ENCODE results near the gene SZT2.

SZT2 gene

DNA sequence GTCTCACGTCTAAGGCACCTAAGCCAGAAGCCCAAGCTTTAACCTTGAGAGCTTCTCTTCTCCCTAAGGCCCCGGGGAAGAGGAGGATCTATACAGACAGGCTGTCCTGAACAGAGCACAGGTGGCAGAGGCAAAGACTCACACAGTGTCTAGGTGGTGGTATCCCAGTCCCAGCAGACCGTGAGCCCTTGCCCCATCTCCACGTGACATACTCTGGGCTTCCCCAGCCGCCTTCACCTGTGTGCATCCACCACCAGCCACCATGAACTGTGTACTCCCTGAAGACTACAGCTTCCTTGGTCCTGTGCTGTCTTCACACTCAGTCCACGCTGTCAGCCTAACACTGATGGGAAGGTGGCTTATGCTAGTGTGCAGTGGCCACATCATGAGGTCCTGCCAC lies 31.7 kb downstream of the SZT2 start:
- Mint-ChIP-seq H3K27me3 (no peaks in the 10 kb centered on the region), H3K36me3 (no peaks in the 10 kb centered on the region), H3K4me3 (no peak overlapping the region), H3K9me3 (ENCODE audit: low read depth) (no peaks in the 10 kb centered on the region), H3K4me1 (ENCODE audit: low read depth) (no peaks in the 10 kb centered on the region), H3K27ac (no peak overlapping the region)

DNA sequence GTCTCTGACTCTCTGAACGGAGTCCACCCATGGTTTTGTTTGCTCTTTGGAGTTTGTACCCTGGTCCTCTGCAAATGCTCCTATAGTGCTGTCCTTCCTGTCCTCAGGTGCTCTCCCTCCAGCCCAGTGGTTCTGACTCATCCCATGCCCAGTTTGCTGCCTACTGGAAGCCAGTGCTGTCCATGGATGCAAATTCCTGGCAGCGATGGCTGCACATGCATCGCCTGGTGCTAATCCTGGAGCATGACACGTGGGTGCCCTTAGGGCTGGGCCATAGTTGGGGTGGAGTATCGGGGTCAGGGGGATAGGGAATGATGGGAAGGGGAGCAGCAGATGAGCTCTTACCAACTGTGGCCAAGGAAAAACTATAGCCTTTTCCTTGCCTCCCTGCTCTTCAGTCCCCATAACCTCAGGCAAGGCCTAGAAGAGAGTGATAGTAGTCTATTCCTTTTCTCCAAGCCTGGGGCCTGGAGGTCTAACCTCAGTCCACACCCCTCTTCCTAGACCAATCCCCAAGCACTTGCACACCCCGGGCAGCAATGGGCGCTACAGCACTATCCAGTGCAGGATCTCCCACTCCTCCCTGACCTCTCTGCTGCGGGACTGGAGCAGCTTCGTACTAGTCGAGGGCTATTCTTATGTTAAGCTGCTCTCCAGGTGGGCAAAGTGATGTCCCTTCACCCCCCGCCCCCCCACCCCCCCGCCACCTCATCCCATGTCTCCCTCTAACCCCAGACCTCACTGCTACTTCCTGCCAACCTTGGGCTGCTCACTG lies 32.5 kb downstream of the SZT2 start:
- H3K27me3 Mint-ChIP-seq: no peaks in the 10 kb centered on the region
- no peak overlapping the region for H3K4me3 Mint-ChIP-seq
- no peak overlapping the region for H3K27ac Mint-ChIP-seq
- H3K4me1 Mint-ChIP-seq (ENCODE audit: low read depth): no peaks in the 10 kb centered on the region
- no peaks in the 10 kb centered on the region for H3K36me3 Mint-ChIP-seq
- H3K9me3 Mint-ChIP-seq (ENCODE audit: low read depth): no peaks in the 10 kb centered on the region

DNA sequence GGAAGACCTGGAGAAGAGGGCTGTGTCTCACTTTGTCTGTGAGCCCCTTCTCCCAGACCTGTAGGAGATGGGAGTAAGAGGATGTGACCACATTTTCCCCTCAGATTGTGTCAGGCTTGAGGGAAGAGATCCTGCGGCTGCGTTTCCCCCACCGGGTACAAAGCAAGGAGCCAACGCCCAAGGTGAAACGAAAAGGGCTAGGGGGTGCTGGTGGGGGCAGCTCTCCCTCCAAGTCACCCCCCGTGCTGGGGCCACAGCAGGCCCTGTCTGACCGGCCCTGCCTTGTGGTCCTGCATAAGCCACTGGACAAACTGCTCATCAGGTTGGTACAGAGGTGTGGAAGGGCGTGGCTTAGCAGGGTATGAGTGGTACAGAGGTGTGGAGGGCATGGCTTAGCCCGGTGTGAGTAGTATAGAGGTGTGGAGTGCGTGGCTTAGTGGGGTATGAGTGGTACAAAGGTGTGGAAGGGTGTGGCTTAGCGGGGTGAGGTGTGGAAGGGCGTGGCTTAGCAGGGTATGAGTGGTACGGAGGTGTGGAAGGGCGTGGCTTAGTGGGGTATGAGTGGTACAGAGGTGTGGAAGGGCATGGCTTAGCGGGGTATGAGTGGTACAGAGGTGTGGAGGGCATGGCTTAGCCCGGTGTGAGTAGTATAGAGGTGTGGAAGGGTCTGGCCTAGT lies 33.4 kb downstream of the SZT2 start:
- no peak overlapping the region for H3K4me3 Mint-ChIP-seq
- no peaks in the 10 kb centered on the region for H3K9me3 Mint-ChIP-seq (ENCODE audit: low read depth)
- H3K4me1 Mint-ChIP-seq (ENCODE audit: low read depth): no peaks in the 10 kb centered on the region
- H3K27me3 Mint-ChIP-seq: no peaks in the 10 kb centered on the region
- no peak overlapping the region for H3K27ac Mint-ChIP-seq
- H3K36me3 Mint-ChIP-seq: no peaks in the 10 kb centered on the region

DNA sequence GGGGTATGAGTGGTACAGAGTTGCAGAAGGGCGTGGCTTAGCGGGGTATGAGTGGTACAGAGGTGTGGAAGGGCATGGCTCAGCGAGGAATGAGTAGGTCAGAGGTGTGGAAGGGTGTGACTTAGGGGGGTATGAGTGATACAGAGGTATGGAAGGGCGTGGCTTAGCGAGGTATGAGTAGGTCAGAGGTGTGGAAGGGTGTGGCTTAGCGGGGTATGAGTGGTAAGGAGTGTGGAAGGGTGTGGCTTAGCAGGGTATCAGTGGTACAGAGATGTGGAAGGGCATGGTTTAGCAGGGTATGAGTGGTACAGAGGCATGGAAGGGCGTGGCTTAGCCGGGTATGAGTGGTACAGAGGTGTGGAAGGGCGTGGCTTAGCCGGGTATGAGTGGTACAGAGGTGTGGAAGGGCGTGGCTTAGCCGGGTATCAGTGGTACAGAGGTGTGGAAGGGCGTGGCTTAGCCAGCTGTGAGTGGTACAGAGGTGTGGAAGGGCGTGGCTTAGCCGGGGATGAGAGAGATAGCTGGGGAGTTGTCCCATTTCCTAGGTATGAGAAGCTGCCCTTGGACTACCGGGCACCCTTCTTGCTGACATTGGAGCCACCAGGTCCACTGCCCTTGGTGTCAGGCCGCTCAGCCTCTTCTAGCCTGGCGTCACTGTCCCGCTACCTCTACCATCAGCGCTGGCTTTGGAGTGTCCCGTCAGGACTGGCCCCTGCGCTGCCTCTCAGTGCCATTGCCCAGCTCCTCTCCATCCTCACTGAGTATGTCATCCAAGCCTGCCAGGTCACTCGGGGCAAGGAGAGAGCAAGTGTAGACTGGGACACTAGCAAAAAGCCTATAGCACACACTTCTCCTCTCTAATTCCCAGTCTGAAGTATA lies 34.2 kb downstream of the SZT2 start:
- Mint-ChIP-seq H3K36me3 (no peaks in the 10 kb centered on the region), H3K4me3 (no peak overlapping the region), H3K27me3 (no peaks in the 10 kb centered on the region), H3K9me3 (ENCODE audit: low read depth) (no peaks in the 10 kb centered on the region), H3K27ac (no peak overlapping the region), H3K4me1 (ENCODE audit: low read depth) (no peaks in the 10 kb centered on the region)

DNA sequence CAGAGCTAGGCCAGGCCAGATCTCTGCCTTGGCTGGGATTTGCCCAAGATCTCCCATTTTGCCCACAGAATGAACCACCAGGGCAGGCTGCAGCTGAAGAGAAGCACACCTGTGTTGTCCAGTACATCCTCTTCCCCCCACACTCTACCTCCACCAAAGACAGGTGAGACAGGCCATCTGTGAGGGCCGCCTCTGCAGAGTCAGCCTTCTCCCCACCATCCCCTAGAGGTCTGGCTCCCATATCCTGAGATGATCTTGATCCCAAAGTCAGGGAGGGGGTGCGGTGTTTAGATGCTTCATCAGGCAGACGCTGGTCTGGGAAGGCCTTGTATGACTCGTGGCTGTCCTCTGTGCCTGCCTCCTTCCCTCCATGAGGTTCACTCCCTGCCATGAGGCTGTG lies 35.3 kb downstream of the SZT2 start:
- no peaks in the 10 kb centered on the region for H3K4me1 Mint-ChIP-seq (ENCODE audit: low read depth)
- H3K36me3 Mint-ChIP-seq: no peaks in the 10 kb centered on the region
- H3K27ac Mint-ChIP-seq: no peak overlapping the region
- H3K27me3 Mint-ChIP-seq: no peaks in the 10 kb centered on the region
- no peaks in the 10 kb centered on the region for H3K9me3 Mint-ChIP-seq (ENCODE audit: low read depth)
- H3K4me3 Mint-ChIP-seq: no peak overlapping the region

DNA sequence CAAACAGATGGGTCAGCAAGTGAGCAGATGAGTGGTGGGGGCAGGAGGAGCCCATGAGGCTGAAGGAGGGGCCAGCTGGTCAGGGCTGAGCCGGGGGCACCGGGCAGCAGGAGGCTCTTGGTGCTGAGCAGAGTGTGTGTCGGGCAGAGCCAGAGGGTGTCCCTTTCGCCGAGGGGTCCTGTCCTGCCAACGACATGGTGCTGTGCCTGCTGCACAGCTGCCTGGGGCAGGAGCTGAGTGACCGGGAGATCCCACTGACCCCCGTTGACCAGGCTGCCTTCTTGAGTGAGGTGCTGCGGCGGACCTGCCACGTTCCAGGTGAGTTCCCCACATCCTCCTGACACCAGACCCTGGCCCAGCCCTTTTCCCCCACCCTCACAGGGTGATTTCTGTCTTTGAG lies 36.5 kb downstream of the SZT2 start:
- H3K27ac Mint-ChIP-seq: no peak overlapping the region
- no peaks in the 10 kb centered on the region for H3K9me3 Mint-ChIP-seq (ENCODE audit: low read depth)
- no peaks in the 10 kb centered on the region for H3K27me3 Mint-ChIP-seq
- H3K4me1 Mint-ChIP-seq (ENCODE audit: low read depth): no peaks in the 10 kb centered on the region
- H3K4me3 Mint-ChIP-seq: no peak overlapping the region
- H3K36me3 Mint-ChIP-seq: no peaks in the 10 kb centered on the region

DNA sequence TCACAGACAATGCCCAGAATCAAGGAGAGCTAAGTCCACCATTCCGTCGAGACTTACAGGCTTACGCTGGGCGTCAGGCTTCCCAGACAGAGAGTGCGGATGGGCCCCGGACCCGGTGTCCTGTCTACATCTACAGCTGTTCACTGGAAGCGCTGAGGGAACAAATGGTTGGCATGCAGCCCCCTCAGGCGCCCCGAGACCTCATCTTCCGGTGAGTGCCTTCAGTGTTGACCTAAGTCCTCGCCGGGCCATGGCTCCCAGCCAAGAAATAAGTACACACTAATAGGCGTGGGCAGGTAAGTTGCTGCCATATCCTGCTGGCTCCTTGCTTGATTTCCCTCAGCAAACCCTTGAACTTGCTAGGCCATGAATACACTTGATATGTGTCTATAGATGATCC lies 37.8 kb downstream of the SZT2 start:
- Mint-ChIP-seq H3K4me3 (no peak overlapping the region), H3K27me3 (no peaks in the 10 kb centered on the region), H3K36me3 (no peaks in the 10 kb centered on the region), H3K27ac (no peak overlapping the region), H3K9me3 (ENCODE audit: low read depth) (no peaks in the 10 kb centered on the region), H3K4me1 (ENCODE audit: low read depth) (no peaks in the 10 kb centered on the region)

DNA sequence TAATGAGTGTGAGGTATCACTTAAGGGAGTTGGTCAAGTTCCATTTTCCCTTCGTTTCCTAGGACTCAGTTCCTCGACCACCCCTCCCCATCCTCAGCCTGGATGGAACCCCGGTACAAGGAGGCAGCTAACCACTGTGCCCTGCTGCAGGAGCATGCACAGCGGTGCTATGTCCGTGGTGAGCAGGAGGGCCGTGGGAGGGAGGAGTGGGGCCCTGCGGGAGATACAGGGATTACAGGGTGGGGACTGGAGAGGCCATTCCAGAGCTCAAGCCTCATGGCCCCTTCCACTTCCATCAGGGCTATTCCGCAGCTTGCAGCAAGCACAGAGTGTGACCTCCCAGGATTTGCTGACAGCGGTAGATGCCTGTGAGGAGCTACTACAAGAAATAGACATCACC lies 38.2 kb downstream of the SZT2 start:
- H3K9me3 Mint-ChIP-seq (ENCODE audit: low read depth): no peaks in the 10 kb centered on the region
- H3K27me3 Mint-ChIP-seq: no peaks in the 10 kb centered on the region
- no peak overlapping the region for H3K27ac Mint-ChIP-seq
- no peaks in the 10 kb centered on the region for H3K4me1 Mint-ChIP-seq (ENCODE audit: low read depth)
- H3K36me3 Mint-ChIP-seq: no peaks in the 10 kb centered on the region
- H3K4me3 Mint-ChIP-seq: no peak overlapping the region

DNA sequence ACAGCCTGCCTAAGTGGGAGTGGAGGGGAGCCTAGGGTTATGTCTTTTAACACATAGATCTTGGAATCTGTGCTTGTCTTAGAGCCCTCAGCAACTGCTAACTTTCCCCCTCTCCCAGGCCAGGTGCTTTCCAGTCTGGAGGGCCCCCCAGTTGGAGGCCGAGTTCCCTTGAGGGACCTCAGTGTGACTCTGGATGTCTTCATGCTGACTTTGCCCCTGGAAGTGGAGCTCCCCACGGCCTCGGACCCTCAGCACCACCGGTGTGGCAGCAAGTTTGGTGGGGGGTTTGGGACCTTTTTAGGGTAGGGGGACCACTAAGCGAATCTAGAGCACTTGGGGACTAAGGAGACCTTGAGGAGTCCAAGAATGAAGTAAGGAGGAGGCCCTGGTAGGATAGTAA lies 41.1 kb downstream of the SZT2 start:
- Mint-ChIP-seq H3K27ac (no peak overlapping the region), H3K4me3 (no peak overlapping the region), H3K4me1 (ENCODE audit: low read depth) (no peaks in the 10 kb centered on the region), H3K27me3 (no peaks in the 10 kb centered on the region), H3K9me3 (ENCODE audit: low read depth) (no peaks in the 10 kb centered on the region), H3K36me3 (no peaks in the 10 kb centered on the region)

DNA sequence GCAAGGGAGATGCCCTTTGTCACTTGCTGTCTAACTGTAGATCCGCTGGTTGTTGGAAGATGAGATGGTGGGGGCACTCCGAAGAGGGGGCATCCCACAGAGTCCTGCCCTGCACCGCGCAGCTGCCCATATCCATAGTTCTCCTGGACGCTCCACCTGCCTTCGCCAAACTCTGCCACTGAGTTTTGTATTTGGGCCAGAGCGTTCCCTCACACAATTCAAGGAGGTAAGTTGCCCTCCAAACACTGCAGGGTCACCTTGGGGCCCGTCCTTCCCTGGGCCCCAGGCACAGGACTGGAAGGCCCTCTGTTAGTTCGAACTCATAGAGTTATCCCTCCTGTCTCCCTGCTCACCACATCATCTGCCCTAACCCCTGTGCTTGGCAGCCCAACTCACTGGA lies 42.0 kb downstream of the SZT2 start:
- Mint-ChIP-seq H3K27me3 (no peaks in the 10 kb centered on the region), H3K9me3 (ENCODE audit: low read depth) (no peaks in the 10 kb centered on the region), H3K36me3 (no peaks in the 10 kb centered on the region), H3K4me1 (ENCODE audit: low read depth) (no peaks in the 10 kb centered on the region), H3K27ac (no peak overlapping the region), H3K4me3 (no peak overlapping the region)

DNA sequence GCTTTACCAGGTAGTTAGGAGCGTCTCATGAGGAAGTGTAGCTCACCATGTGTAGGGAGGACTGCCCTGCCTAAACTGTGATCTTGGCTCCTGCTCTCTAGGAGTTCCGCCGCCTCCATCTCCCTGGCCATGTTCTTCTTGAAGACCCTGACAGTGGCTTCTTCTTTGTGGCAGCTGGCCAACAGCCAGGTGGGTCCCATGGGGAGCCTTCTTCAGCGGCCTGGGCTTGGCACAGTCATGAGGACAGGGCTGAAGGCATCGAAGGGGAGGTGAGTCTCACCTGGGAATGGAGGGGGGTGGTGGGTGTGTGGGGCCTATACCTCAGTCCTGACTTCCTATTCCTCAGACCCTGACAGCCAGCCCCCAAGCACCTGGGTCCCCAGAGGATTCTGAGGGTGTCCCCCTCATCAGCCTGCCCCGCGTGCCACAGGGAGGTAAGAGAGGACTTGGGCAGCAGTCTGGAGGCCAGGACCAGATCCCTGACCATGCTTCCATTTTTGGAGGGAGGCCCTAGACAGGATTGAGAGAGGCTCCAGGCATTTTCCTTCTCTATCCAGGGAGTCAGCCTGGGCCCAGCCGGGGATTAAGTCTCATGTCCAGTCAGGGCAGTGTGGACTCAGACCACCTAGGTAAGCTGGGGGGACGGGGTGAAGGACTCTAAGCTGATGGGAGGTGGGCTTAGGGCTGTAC lies 42.6 kb downstream of the SZT2 start:
- Mint-ChIP-seq H3K4me3 (no peak overlapping the region), H3K27me3 (no peaks in the 10 kb centered on the region), H3K36me3 (no peaks in the 10 kb centered on the region), H3K27ac (no peak overlapping the region), H3K4me1 (ENCODE audit: low read depth) (no peaks in the 10 kb centered on the region), H3K9me3 (ENCODE audit: low read depth) (no peaks in the 10 kb centered on the region)

DNA sequence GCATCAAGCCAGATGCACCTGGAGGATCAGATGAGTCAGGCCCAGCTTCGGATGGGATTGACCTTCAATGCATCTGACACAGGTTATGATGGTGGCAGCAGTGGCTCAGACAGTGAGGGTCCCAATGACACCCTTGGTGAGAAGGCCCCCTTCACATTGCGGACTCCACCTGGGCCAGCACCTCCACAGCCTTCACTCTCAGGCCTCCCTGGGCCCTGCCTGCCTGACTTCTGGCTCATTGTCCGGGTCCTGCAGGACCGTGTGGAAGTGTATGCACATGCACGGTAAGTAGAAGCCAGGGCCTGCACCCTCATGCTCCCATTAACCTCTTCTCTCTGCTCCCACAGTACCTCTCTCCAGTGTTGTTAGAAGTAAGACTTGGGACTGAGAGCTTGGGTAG lies 43.2 kb downstream of the SZT2 start:
- no peaks in the 10 kb centered on the region for H3K9me3 Mint-ChIP-seq (ENCODE audit: low read depth)
- no peak overlapping the region for H3K27ac Mint-ChIP-seq
- no peaks in the 10 kb centered on the region for H3K4me1 Mint-ChIP-seq (ENCODE audit: low read depth)
- no peaks in the 10 kb centered on the region for H3K36me3 Mint-ChIP-seq
- H3K27me3 Mint-ChIP-seq: no peaks in the 10 kb centered on the region
- no peak overlapping the region for H3K4me3 Mint-ChIP-seq

DNA sequence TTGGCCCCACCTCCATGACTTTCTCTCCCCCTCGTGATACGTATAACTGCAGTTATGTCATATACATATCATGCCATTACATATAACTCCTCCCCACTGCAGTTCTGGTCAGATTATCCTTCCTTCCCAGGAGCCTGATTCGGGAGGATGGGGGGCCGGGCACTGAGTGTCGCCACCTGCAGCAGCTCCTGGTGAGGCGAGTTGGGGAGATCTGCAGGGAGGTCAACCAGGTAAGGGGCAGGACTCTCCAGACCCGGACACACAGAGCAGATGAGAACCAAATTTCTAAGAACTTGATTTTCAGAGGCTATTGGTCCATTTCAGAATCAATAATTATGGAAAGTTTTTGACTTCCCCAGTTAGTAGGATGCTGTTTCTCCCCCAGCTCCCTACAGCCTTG lies 44.6 kb downstream of the SZT2 start:
- H3K4me3 Mint-ChIP-seq: no peak overlapping the region
- H3K27ac Mint-ChIP-seq: peak overlapping the region; percentile 68
- no peaks in the 10 kb centered on the region for H3K27me3 Mint-ChIP-seq
- no peaks in the 10 kb centered on the region for H3K36me3 Mint-ChIP-seq
- H3K9me3 Mint-ChIP-seq (ENCODE audit: low read depth): no peaks in the 10 kb centered on the region
- no peaks in the 10 kb centered on the region for H3K4me1 Mint-ChIP-seq (ENCODE audit: low read depth)

DNA sequence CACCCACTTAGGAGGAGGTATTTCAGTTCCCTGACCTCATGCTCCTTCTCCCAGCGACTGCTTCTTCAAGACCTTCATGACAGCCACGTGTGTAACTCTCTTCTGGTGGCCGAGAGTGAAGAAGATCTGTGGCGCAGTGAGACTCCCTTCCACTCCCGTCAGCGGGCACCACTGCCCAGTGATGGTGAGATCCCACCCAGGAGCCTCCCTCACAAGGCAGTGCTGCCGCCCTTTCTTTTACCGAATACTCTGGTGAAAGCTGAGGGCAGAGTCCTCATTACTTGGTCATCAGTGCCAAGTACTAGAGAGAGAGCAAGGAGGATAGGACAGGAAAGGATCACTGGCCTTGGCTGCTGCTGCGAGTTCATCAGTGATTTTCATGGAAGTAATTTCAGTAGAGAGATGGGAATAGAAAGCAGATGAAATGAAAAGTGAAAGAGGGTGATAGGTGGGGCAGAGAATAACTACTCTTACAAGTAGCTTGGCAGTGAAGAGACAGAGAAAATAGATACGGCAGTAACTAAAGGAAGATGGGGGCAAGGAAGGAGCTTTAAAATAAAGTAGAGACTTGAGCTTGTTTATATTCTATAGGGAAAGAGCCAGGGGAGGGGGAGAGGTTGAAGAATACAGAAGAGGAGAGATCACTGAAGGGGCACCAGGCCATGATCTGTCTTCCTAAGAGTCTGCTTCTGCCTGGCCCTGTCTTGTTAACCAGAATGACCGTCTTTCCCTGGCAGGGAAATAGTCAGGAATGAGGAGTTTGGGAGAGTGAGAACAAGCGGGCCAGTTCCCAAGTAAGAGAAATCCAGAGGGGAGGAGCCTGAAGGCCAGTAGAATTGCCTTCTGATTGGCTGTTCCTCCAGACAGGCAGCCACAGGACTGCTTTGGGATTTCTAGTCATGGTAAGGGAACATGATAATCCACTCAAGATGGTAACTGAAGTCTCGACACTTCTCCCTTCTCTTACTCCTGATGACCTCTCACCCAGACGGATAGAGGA lies 45.7 kb downstream of the SZT2 start:
- Mint-ChIP-seq H3K9me3 (ENCODE audit: low read depth) (no peaks in the 10 kb centered on the region), H3K4me3 (no peak overlapping the region), H3K27ac (peak overlapping the region; percentile 70), H3K27me3 (no peaks in the 10 kb centered on the region), H3K4me1 (ENCODE audit: low read depth) (no peaks in the 10 kb centered on the region), H3K36me3 (no peaks in the 10 kb centered on the region)

Data from activated naive CD8-positive, alpha-beta T cell (primary cell).